BE2C (cell line): ENCODE results near the gene SPACA1.

Source experiments
- DNase-seq: peaks from one replicate; pipeline ENCODE4 v3.0.0-alpha.2; 2020
- H3K27me3 ChIP-seq: fragments of 250-450 bp; sonication (Bioruptor Pico); 2 replicates; pipeline ENCODE4 v1.5.1; 2020; ENCODE audit warnings: mild to moderate bottlenecking
- H3K36me3 ChIP-seq: fragments of 250-450 bp; sonication (Bioruptor Pico); 2 replicates; pipeline ENCODE4 v1.5.1; 2020; ENCODE audit warnings: mild to moderate bottlenecking
- H3K4me1 ChIP-seq: fragments of 250-450 bp; sonication (Bioruptor Pico); 2 replicates; pipeline ENCODE4 v1.5.1; 2020
- H3K4me3 ChIP-seq: 2 replicates; pipeline ENCODE4 v1.5.1; 2011; ENCODE audit warnings: low read depth, low read length
- H3K9me3 ChIP-seq: fragments of 250-450 bp; sonication (Bioruptor Pico); 2 replicates; pipeline ENCODE4 v1.5.1; 2020
- CTCF ChIP-seq: IDR thresholded peaks from 2 replicates; pipeline ENCODE4 v1.5.1; 2012; ENCODE audit warnings: mild to moderate bottlenecking, low read depth, low read length

SPACA1 gene

GRCh38 chr6:88107241-88107640 lies 59.6 kb downstream of the SPACA1 start:
- no peak overlapping the region for H3K4me3 ChIP-seq
- no peak for TF ChIP-seq CTCF
- H3K27me3 ChIP-seq, result no peaks in the 10 kb centered on the region
- H3K36me3 ChIP-seq, result no peaks in the 10 kb centered on the region
- no peak for DNase-seq
- no peaks in the 10 kb centered on the region for H3K4me1 ChIP-seq
- no peaks in the 10 kb centered on the region for H3K9me3 ChIP-seq

DNA sequence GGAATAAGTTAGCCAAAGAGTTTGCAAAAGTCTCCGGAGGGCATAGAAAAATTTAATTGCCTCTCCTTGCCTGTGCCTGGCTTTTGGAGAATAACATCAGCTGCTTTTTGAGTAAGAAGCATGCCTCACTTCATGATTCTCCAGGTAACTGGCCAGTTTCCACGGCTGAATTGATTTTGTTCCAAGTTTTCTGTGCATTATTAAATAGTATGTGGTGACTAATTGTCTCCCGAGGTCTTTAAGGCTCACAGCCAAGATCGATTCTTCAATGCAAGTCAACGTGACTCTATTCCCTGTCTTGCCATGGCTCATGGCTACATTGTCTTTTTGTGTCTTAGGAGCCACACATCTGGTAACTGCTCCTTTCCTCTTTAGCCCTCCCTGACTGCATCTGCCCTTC lies 64.3 kb downstream of the SPACA1 start:
- no peaks in the 10 kb centered on the region for H3K36me3 ChIP-seq
- DNase-seq, result no peak
- H3K4me3 ChIP-seq, result no peak overlapping the region
- no peaks in the 10 kb centered on the region for H3K9me3 ChIP-seq
- no peaks in the 10 kb centered on the region for H3K4me1 ChIP-seq
- H3K27me3 ChIP-seq, result no peaks in the 10 kb centered on the region
- TF ChIP-seq CTCF, result no peak

DNA sequence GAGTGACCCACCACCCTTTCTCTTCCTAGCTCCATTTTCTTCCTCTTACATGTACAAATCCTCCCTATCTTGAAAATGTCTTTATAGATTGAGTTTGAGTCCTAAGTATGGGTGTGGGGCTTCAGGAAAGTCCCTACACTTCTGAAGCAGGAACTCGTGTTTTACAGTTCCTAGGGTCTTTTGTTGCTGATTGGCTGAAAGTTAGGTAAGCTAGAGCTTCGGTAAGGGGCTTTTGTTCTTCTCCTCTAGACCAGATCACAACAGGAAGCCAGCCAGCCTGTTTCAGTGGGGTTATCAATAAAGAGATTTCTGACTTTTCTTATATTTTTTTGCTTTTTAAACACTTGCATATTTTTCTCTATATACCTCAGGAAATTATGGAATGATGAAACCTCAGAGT lies 67.2 kb downstream of the SPACA1 start:
- Histone ChIP-seq H3K36me3 (no peaks in the 10 kb centered on the region), H3K27me3 (no peaks in the 10 kb centered on the region), H3K4me1 (no peaks in the 10 kb centered on the region), H3K4me3 (no peak overlapping the region), H3K9me3 (no peaks in the 10 kb centered on the region)
- TF ChIP-seq CTCF, result no peak
- DNase-seq, result no peak

DNA sequence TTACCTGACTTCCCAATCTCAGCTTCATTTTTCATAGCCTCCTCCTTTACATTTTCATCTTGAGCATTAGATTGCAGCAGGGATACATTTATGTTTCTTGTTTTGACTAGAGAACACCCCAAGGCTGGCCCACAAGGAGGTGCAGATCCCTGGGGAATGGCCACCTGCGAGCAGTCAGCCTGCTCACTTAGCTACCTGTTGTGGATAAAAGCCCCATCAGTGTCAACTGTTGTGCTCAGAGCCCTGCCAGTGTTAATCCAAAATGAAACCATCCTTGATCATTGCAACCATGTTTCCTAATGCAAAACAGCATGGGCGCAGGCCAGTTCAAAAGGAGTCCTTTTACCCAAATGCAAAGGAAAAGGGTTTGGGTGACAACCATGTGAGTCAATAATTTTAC lies 67.7 kb downstream of the SPACA1 start:
- H3K4me3 ChIP-seq, result no peak overlapping the region
- no peak for DNase-seq
- no peaks in the 10 kb centered on the region for H3K9me3 ChIP-seq
- no peaks in the 10 kb centered on the region for H3K4me1 ChIP-seq
- TF ChIP-seq CTCF, result no peak
- H3K36me3 ChIP-seq, result no peaks in the 10 kb centered on the region
- no peaks in the 10 kb centered on the region; the same call in 1 of the 2 replicates for H3K27me3 ChIP-seq

GRCh38 chr6:88116276-88116675 lies 68.6 kb downstream of the SPACA1 start:
- H3K36me3 ChIP-seq, result no peaks in the 10 kb centered on the region
- H3K27me3 ChIP-seq, result no peaks in the 10 kb centered on the region; the same call in 1 of the 2 replicates
- no peaks in the 10 kb centered on the region for H3K4me1 ChIP-seq
- no peaks in the 10 kb centered on the region for H3K9me3 ChIP-seq
- H3K4me3 ChIP-seq, result no peak overlapping the region
- TF ChIP-seq CTCF, result no peak
- no peak for DNase-seq
